H1 (cell line): Measurements from ENCODE around the gene MKNK2. TPM values are rescaled to one million over a fixed set of nuclear protein-coding genes. Genes with fewer than 3 reads are reported as not detected.

Source experiments
- CTCF ChIA-PET: fragments of 300-600 bp; sonication (Branson Sonifier 250); formaldehyde crosslinking; loops from one replicate; lab custom pipeline; 2021; ENCODE audit not compliant: partially characterized antibody; lab: Charles Lee
- POLR2A ChIA-PET: fragments of 300-600 bp; sonication (Branson Sonifier 250); formaldehyde crosslinking; loops from one replicate; lab custom pipeline; 2021; ENCODE audit warnings: inconsistent platforms; ENCODE audit not compliant: partially characterized antibody; lab: Charles Lee
- DNase-seq, 2 experiments: peaks; one replicate each; pipeline versions ENCODE4 v3.0.0 to v3.0.0-alpha.2; 2010 to 2022; ENCODE audit warnings: low spot score in 2 of 2, low read depth in 1 of 2, mixed read lengths in 1 of 2
- FAIRE-seq: peaks from 2 replicates; lab custom pipeline; 2011; peaks lifted over from hg19 to GRCh38; lab: Jason Lieb, UNC
- H2AFZ ChIP-seq: 2 replicates; pipeline ENCODE4 v1.8.1; 2012; ENCODE audit warnings: low read length, inconsistent platforms
- H2AK5ac ChIP-seq: 2 replicates; pipeline ENCODE4 v1.6.1; 2013; ENCODE audit warnings: low read depth, low read length
- H2BK120ac ChIP-seq: replicated peaks from 2 replicates; pipeline ENCODE3; 2013; ENCODE audit warnings: low read depth, low read length, inconsistent platforms
- H2BK12ac ChIP-seq: 2 replicates; pipeline ENCODE4 v1.6.1; 2013; ENCODE audit warnings: low read depth, low read length
- H2BK15ac ChIP-seq: 2 replicates; pipeline ENCODE4 v1.6.1; 2013; ENCODE audit warnings: low read length
- H2BK20ac ChIP-seq: 2 replicates; pipeline ENCODE4 v1.6.1; 2013; ENCODE audit warnings: low read length
- H2BK5ac ChIP-seq: 2 replicates; pipeline ENCODE4 v1.6.1; 2013; ENCODE audit warnings: low read depth, low read length
- H3K14ac ChIP-seq: 2 replicates; pipeline ENCODE4 v1.6.1; 2013; ENCODE audit warnings: inconsistent platforms; ENCODE audit not compliant: insufficient read length
- H3K18ac ChIP-seq: 2 replicates; pipeline ENCODE4 v1.6.1; 2013; ENCODE audit warnings: low read length; ENCODE audit errors: extremely low read depth
- H3K23ac ChIP-seq: 2 replicates; pipeline ENCODE4 v1.6.1; 2013; ENCODE audit warnings: inconsistent platforms; ENCODE audit not compliant: insufficient read length
- H3K23me2 ChIP-seq: 2 replicates; pipeline ENCODE4 v1.6.1; 2013; ENCODE audit warnings: low read depth, low read length
- H3K27ac ChIP-seq: 2 replicates; pipeline ENCODE4 v1.6.1; 2011; ENCODE audit warnings: low read depth, low read length, inconsistent platforms
- H3K27me3 ChIP-seq, 4 experiments: replicated peaks in 1 of 4; 1 replicate in 1 of 4; 2 replicates in 3 of 4; pipeline versions ENCODE4 v1.6.1 to v1.8.1; 2011 to 2013; ENCODE audit warnings: low read length in 3 of 4, mild to moderate bottlenecking in 3 of 4, inconsistent platforms in 2 of 4, mixed read lengths in 2 of 4, moderate library complexity in 1 of 4; ENCODE audit not compliant: control insufficient read depth in 3 of 4, insufficient read depth in 3 of 4; ENCODE audit errors: extremely low read depth in 1 of 4
- H3K36me3 ChIP-seq, 4 experiments: 2 replicates each; pipeline versions ENCODE4 v1.6.1 to v1.8.1; 2011 to 2013; ENCODE audit warnings: mild to moderate bottlenecking in 4 of 4, low read length in 3 of 4, moderate library complexity in 2 of 4, control low read depth in 1 of 4, inconsistent platforms in 1 of 4; ENCODE audit not compliant: insufficient read depth in 4 of 4, control insufficient read depth in 2 of 4
- H3K4ac ChIP-seq: replicated peaks from 2 replicates; pipeline ENCODE3; 2013; ENCODE audit warnings: low read length, low read depth, mixed read lengths, inconsistent platforms; ENCODE audit not compliant: insufficient read length
- H3K4me1 ChIP-seq, 4 experiments: replicated peaks in 1 of 4; 1 replicate in 1 of 4; 2 replicates in 3 of 4; pipeline versions ENCODE4 v1.6.1 to v1.8.1; 2011 to 2013; ENCODE audit warnings: low read length in 3 of 4, inconsistent platforms in 2 of 4, mixed read lengths in 1 of 4; ENCODE audit not compliant: insufficient read depth in 4 of 4, control insufficient read depth in 3 of 4
- H3K4me2 ChIP-seq, 2 experiments: 2 replicates each; pipeline versions ENCODE4 v1.6.1 to v1.8.1; 2011 to 2013; ENCODE audit warnings: low read depth in 2 of 2, low read length in 2 of 2, control low read depth in 1 of 2, inconsistent platforms in 1 of 2, mild to moderate bottlenecking in 1 of 2; ENCODE audit not compliant: insufficient read depth in 1 of 2
- H3K4me3 ChIP-seq, 4 experiments: fragments of 200-600, 300-600 bp in 1 of 4; sonication (generic), shearing (Covaris generic), sonication (Bioruptor Twin) in 1 of 4; 2 replicates each; pipeline versions ENCODE4 v1.5.1 to v1.8.1; 2011 to 2016; ENCODE audit warnings: low read length in 4 of 4, low read depth in 3 of 4, control low read depth in 2 of 4, inconsistent platforms in 2 of 4, mild to moderate bottlenecking in 2 of 4, mixed read lengths in 1 of 4, moderate library complexity in 1 of 4; ENCODE audit not compliant: insufficient read depth in 2 of 4; ENCODE audit errors: extremely low read depth in 1 of 4
- H3K56ac ChIP-seq: replicated peaks from 2 replicates; pipeline ENCODE3; 2013; ENCODE audit warnings: low read depth, mild to moderate bottlenecking, mixed read lengths, low read length, inconsistent platforms; ENCODE audit not compliant: insufficient read length
- H3K79me1 ChIP-seq: 2 replicates; pipeline ENCODE4 v1.6.1; 2013; ENCODE audit warnings: low read depth, low read length, control low read depth
- H3K79me2 ChIP-seq, 2 experiments: 2 replicates each; pipeline versions ENCODE4 v1.6.1 to v1.8.1; 2012 to 2013; ENCODE audit warnings: low read length in 2 of 2, mild to moderate bottlenecking in 2 of 2, inconsistent platforms in 1 of 2; ENCODE audit not compliant: insufficient read depth in 2 of 2, control insufficient read depth in 1 of 2
- H3K9ac ChIP-seq, 4 experiments: replicated peaks in 1 of 4; 1 replicate in 1 of 4; 2 replicates in 3 of 4; pipeline versions ENCODE4 v1.6.1 to v1.8.1; 2011 to 2013; ENCODE audit warnings: low read depth in 3 of 4, low read length in 3 of 4, control low read depth in 2 of 4, mild to moderate bottlenecking in 2 of 4, moderate library complexity in 2 of 4, inconsistent platforms in 1 of 4; ENCODE audit errors: extremely low read depth in 1 of 4
- H3K9me3 ChIP-seq, 2 experiments: 2 replicates each; pipeline versions ENCODE4 v1.6.1 to v1.8.1; 2012 to 2013; ENCODE audit warnings: mild to moderate bottlenecking in 2 of 2, moderate library complexity in 2 of 2, control low read depth in 1 of 2, inconsistent platforms in 1 of 2, low read depth in 1 of 2, low read length in 1 of 2, mixed read lengths in 1 of 2; ENCODE audit not compliant: insufficient read depth in 2 of 2
- H4K20me1 ChIP-seq, 2 experiments: replicated peaks in 1 of 2; 2 replicates each; pipeline versions ENCODE3 to v1.8.1; 2011 to 2013; ENCODE audit warnings: inconsistent platforms in 2 of 2, low read length in 2 of 2, mild to moderate bottlenecking in 1 of 2; ENCODE audit not compliant: insufficient read depth in 2 of 2, control insufficient read depth in 1 of 2
- H4K5ac ChIP-seq: 2 replicates; pipeline ENCODE4 v1.6.1; 2013; ENCODE audit warnings: low read length, low read depth, mixed read lengths, inconsistent platforms; ENCODE audit not compliant: insufficient read length
- H4K8ac ChIP-seq: 2 replicates; pipeline ENCODE4 v1.8.0; 2013; ENCODE audit warnings: mild to moderate bottlenecking, moderate library complexity, low read length, inconsistent platforms; ENCODE audit not compliant: insufficient read depth; ENCODE audit errors: extremely low read depth
- H4K91ac ChIP-seq: replicated peaks from 2 replicates; pipeline ENCODE3; 2013; ENCODE audit warnings: low read length, mixed read lengths, inconsistent platforms; ENCODE audit not compliant: insufficient read length
- BACH1 ChIP-seq: IDR thresholded peaks from 2 replicates; pipeline ENCODE4 v1.6.1; 2012; ENCODE audit warnings: low read length, improper control_type of control experiment
- BRCA1 ChIP-seq: IDR thresholded peaks from 2 replicates; pipeline ENCODE4 v1.6.1; 2012; ENCODE audit warnings: low read depth, low read length, improper control_type of control experiment
- EP300 ChIP-seq, 2 experiments: IDR thresholded peaks; 1 replicate in 1 of 2; 2 replicates in 1 of 2; pipeline ENCODE4 v1.6.1; 2011 to 2012; ENCODE audit warnings: low read depth in 2 of 2, low read length in 2 of 2, mild to moderate bottlenecking in 2 of 2, borderline replicate concordance in 1 of 2, inconsistent platforms in 1 of 2, moderate library complexity in 1 of 2
- HDAC2 ChIP-seq, 2 experiments: fragments of 300-600 bp in 1 of 2; sonication (generic) in 1 of 2; IDR thresholded peaks; 2 replicates each; pipeline ENCODE4 v1.6.1; 2011 to 2012; ENCODE audit warnings: low read depth in 2 of 2, low read length in 2 of 2, mild to moderate bottlenecking in 2 of 2, moderate library complexity in 2 of 2, borderline replicate concordance in 1 of 2, inconsistent platforms in 1 of 2
- MAFK ChIP-seq: IDR thresholded peaks from 2 replicates; pipeline ENCODE4 v1.6.1; 2012; ENCODE audit warnings: low read depth, mild to moderate bottlenecking, improper control_type of control experiment, low read length
- PHF8 ChIP-seq: fragments of 200-600 bp; sonication (generic); conservative IDR thresholded peaks from 2 replicates; pipeline ENCODE4 v1.7.1; 2012; ENCODE audit warnings: low read depth, mild to moderate bottlenecking, inconsistent platforms, low read length, moderate library complexity
- POLR2A ChIP-seq, 2 experiments: IDR thresholded peaks; 1 replicate in 1 of 2; 2 replicates in 1 of 2; pipeline ENCODE4 v1.6.1; 2011; ENCODE audit warnings: low read depth in 2 of 2, low read length in 2 of 2, mild to moderate bottlenecking in 2 of 2; ENCODE audit errors: control extremely low read depth in 1 of 2
- RAD21 ChIP-seq, 2 experiments: IDR thresholded peaks in 1 of 2; conservative IDR thresholded peaks in 1 of 2; 2 replicates each; pipeline ENCODE4 v1.6.1; 2011; ENCODE audit warnings: low read depth in 2 of 2, low read length in 2 of 2, improper control_type of control experiment in 1 of 2, inconsistent platforms in 1 of 2, mild to moderate bottlenecking in 1 of 2, moderate library complexity in 1 of 2
- TAF1 ChIP-seq: IDR thresholded peaks from 2 replicates; pipeline ENCODE4 v1.6.1; 2011; ENCODE audit warnings: mild to moderate bottlenecking, low read depth, low read length
- TCF12 ChIP-seq: IDR thresholded peaks from 2 replicates; pipeline ENCODE4 v1.6.1; 2011; ENCODE audit warnings: low read depth, mild to moderate bottlenecking, low read length
- WGBS, 2 experiments: shearing (Covaris generic) in 1 of 2; methylation state at CpG; one replicate each; pipeline versions ENCODE4 v1.1.6 to v1.1.7; 2013 to 2015; ENCODE audit warnings: low lambda C conversion rate in 2 of 2, mixed read lengths in 2 of 2, inconsistent platforms in 1 of 2, low coverage in 1 of 2, missing lambda C conversion rate in 1 of 2; ENCODE audit not compliant: insufficient replicate concordance in 2 of 2, insufficient coverage in 1 of 2, insufficient read length in 1 of 2; ENCODE audit errors: extremely low coverage in 1 of 2, missing lambda C conversion rate in 1 of 2; 5-methylcytosine and 5-hydroxymethylcytosine counted together
- polyA plus RNA-seq, 7 experiments: library from polyadenylated mRNA; depleted of rRNA in 3 of 7; stranded (reverse) in 5 of 7; unstranded in 2 of 7; fragments of >200 nt in 5 of 7; fragments of 200-250 nt in 2 of 7; gene quantifications; 1 replicate in 5 of 7; 2 replicates in 1 of 7; 4 replicates in 1 of 7; pipeline versions ENCODE4 v1.2.1 to v1.2.3, GENCODE V29; 2011 to 2013; ENCODE audit warnings: missing spikeins in 2 of 7, mixed read lengths in 2 of 7
- total RNA-seq: library from RNA; stranded (reverse); fragmentation: NEBNext Ultra II Directional; extraction: Animal tissue kit (Norgen Biotek cat#: 25700); gene quantifications from 2 replicates; pipeline ENCODE4 v1.2.1, GENCODE V29; 2021
- TF ChIP-seq, protein P1 (sequence below): IDR thresholded peaks from 2 replicates; pipeline ENCODE4 v1.6.1; 2012; ENCODE audit warnings: low read length, inconsistent platforms

Gene MKNK2
- total and polyA plus RNA-seq, 2 of the 8 experiments (the other 6 are each of a cell fraction or from before 2014, with no cell fraction given): 163 to 166 TPM

DNA sequence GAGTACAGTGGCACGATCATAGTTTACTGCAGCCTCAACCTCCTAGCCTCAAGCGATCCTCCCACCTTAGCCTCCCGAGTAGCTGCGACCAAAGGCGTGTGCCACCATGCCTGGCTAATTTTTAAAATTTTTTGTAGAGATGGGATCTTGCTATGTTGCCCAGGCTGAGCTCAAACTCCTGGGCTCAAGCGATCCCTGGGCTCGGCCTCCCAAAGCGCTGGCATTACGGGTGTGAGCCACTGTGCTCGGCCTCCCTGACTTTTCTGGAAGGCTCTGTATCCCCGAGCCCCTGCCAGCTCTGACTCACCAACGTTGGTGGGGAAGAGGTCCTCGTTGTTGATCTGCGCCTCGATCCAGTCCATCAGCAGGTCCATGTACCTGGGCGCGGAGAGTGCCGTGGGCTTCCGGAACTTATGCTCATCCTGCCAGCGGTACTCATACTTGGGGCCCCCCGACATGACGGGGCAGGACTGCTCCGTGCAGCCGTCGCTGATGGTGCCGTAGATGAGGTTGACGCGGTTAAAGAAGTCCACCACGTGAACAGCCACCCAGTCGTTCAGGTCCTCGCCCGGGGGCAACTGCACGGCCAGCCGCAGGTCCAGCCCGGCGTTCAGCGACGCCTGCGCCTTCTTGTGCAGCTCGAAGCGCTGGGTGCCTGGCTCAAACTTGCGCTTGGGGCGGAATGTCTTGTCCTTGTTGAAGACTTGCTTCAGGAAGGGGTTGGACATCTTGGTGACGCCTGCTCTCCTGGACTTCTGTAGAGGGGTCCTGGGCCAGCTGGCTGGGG lies 27.0 kb upstream of the MKNK2 start:
- WGBS, 2 experiments: 94% methylated on average over 41 of the region's 44 CpGs; no CpG with 5 or more reads in 1 of the 2 experiments
- H3K9me3 ChIP-seq: no peaks in the 10 kb centered on the region
- no peaks in the 10 kb centered on the region for H3K27me3 ChIP-seq
- H4K8ac ChIP-seq: no peak overlapping the region
- H3K4me3 ChIP-seq: no peak overlapping the region
- no peak overlapping the region for H3K27ac ChIP-seq
- no peak for DNase-seq
- no peak overlapping the region for H3K18ac ChIP-seq
- no peak overlapping the region for H3K14ac ChIP-seq
- ChIA-PET CTCF (interaction anchor here (0.8 to 2.0 kb wide), 3 partner anchors 8 to 89 kb away, joined by 3 to 4 read pairs (median 3); no protein-coding TSS in a partner anchor), POLR2A (no interaction called here)
- no peak overlapping the region for H2AFZ ChIP-seq
- no peak overlapping the region for H3K23ac ChIP-seq
- H3K4me1 ChIP-seq: no peaks in the 10 kb centered on the region
- H2BK20ac ChIP-seq: no peak overlapping the region
- no peak overlapping the region for H4K5ac ChIP-seq
- H3K79me2 ChIP-seq: no peaks in the 10 kb centered on the region
- H3K56ac ChIP-seq: no peak overlapping the region
- H3K79me1 ChIP-seq: no peaks in the 10 kb centered on the region
- FAIRE-seq: no peak
- H2AK5ac ChIP-seq: no peak overlapping the region
- H3K9ac ChIP-seq: no peak overlapping the region
- H3K4me2 ChIP-seq: no peak overlapping the region
- no peak overlapping the region for H4K91ac ChIP-seq
- H3K4ac ChIP-seq: no peak overlapping the region
- no peak overlapping the region for H2BK120ac ChIP-seq
- H2BK15ac ChIP-seq: no peak overlapping the region
- H4K20me1 ChIP-seq: no peaks in the 10 kb centered on the region
- no peak overlapping the region for H2BK12ac ChIP-seq
- no peaks in the 10 kb centered on the region; a peak in 3 of 8 replicates for H3K36me3 ChIP-seq
- H3K23me2 ChIP-seq: no peaks in the 10 kb centered on the region
- no peak overlapping the region for H2BK5ac ChIP-seq
- TF ChIP-seq TAF1: no peak
- TF ChIP-seq HDAC2 (IDR thresholded peaks at IDR 0.05; ENCODE audit: borderline replicate concordance in 1 of 2, low read depth in 2 of 2, low read length in 2 of 2): no peak
- no peak for TF ChIP-seq BRCA1
- TF ChIP-seq BACH1: no peak
- no peak for TF ChIP-seq PHF8
- no peak for TF ChIP-seq RAD21 (IDR thresholded peaks at IDR 0.05 in 1 of 2, conservative IDR thresholded peaks at IDR 0.05 in 1 of 2; ENCODE audit: low read depth in 2 of 2, low read length in 2 of 2)
- TF ChIP-seq MAFK: no peak
- no peak for TF ChIP-seq TCF12
- TF ChIP-seq, protein P1, sequence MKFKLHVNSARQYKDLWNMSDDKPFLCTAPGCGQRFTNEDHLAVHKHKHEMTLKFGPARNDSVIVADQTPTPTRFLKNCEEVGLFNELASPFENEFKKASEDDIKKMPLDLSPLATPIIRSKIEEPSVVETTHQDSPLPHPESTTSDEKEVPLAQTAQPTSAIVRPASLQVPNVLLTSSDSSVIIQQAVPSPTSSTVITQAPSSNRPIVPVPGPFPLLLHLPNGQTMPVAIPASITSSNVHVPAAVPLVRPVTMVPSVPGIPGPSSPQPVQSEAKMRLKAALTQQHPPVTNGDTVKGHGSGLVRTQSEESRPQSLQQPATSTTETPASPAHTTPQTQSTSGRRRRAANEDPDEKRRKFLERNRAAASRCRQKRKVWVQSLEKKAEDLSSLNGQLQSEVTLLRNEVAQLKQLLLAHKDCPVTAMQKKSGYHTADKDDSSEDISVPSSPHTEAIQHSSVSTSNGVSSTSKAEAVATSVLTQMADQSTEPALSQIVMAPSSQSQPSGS: no peak
- no peak for TF ChIP-seq POLR2A (IDR thresholded peaks at IDR 0.05; ENCODE audit: control extremely low read depth in 1 of 2, low read depth in 2 of 2, low read length in 2 of 2)
- TF ChIP-seq EP300 (IDR thresholded peaks at IDR 0.05; ENCODE audit: borderline replicate concordance in 1 of 2, low read depth in 2 of 2, low read length in 2 of 2): no peak
